ENCODE results near the gene HES5.
"Not testable (repeated sequence)": the region's sequence is repeated elsewhere in the genome, so short reads cannot be mapped to it uniquely, and the experiment has no call there.

Gene HES5

GRCh38 chr1:2561898-2562895 is 32.1 kb upstream of the HES5 start:
- no peak for FAIRE-seq
- DNase-seq (ENCODE audit: extremely low spot score, insufficient read length, low read depth) = no peak

DNA sequence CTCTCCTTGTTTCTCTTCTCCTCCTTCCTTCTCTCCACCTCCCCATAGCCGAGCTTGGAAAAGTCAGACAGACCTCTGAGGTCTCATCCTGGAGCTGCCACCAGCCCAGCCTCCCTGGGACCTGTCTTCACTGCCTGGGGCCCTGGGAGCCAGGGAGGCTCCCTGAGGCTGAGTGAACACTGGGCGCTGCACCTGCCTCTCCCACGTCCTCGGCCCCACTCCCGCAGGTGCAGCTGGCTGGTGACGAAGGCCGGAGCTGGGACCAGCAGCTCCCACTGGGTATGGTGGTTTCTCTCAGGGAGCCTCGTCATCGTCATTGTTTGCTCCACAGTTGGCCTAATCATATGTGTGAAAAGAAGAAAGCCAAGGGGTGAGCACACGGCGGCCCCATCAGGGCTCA is 31.4 kb upstream of the HES5 start:
- DNase-seq (ENCODE audit: extremely low spot score, insufficient read length, low read depth) = no peak
- no peak for FAIRE-seq

DNA sequence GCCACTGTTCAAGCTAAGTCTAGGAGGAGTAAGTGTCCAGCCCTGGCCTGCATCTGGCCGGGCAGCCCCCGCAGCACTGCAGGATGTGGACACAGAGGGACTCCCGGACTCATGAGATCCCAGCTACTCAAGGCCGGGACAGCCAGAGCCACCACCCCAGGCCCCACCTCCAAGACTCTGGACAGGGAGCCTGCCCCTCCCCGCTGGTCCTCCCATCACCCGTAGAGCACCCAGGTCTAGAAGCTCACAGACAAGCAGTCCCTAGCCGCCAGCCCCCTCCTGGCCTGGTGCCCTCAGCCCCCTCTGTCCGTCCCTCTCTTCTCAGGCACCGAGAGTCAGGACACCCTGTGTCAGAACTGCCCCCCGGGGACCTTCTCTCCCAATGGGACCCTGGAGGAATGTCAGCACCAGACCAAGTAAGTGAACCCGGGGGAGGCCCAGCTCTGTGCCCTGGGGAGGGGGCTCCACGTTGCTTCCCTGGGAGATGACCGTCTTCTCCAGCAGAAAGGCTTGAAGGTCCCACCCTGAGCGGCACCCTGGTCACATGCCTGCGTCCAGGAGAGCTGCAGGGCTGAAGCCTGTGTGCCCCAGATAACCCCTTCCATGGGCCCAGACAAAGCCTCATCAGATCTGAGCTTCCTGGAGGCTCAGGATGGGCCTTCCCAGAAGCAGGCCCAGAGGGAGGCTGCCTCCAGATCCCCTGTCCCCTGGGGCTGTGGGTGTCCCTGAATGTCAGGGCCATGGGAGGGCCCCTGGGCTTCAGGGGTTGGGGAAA is 30.4 kb upstream of the HES5 start:
- FAIRE-seq = no peak

GRCh38 chr1:2559509-2560298 is 29.6 kb upstream of the HES5 start:
- DNase-seq (ENCODE audit: extremely low spot score, insufficient read length, low read depth) (no peak), FAIRE-seq (no peak)

More for the DNA sequence above, 30.4 kb upstream of the HES5 start:
- no peak for DNase-seq (ENCODE audit: extremely low spot score, insufficient read length, low read depth)

- FAIRE-seq (no peak), DNase-seq (ENCODE audit: extremely low spot score, insufficient read length, low read depth) (no peak)
Measured at GRCh38 chr1:2558861-2559260, 28.8 kb upstream of the HES5 start.

DNA sequence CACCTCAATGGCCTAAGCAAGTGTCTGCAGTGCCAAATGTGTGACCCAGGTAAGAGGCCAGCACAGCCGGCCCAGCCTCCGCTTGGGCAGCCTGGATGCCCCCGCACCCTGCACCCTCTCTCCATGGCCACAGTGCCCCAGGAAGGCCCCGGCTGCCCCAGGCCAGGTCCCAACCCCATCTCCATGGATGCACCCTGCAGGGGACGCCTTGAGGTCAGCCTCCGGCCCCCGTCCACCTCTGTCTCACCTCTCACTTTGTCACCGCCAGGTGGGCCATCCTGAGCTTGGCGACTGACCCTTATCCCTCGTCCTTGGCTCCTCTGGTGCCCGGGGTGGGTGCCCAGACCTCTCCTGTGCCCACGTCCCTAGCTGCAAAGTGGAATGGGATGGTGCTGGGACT is 28.4 kb upstream of the HES5 start:
- DNase-seq (ENCODE audit: extremely low spot score, insufficient read length, low read depth) (no peak), FAIRE-seq (no peak)

DNA sequence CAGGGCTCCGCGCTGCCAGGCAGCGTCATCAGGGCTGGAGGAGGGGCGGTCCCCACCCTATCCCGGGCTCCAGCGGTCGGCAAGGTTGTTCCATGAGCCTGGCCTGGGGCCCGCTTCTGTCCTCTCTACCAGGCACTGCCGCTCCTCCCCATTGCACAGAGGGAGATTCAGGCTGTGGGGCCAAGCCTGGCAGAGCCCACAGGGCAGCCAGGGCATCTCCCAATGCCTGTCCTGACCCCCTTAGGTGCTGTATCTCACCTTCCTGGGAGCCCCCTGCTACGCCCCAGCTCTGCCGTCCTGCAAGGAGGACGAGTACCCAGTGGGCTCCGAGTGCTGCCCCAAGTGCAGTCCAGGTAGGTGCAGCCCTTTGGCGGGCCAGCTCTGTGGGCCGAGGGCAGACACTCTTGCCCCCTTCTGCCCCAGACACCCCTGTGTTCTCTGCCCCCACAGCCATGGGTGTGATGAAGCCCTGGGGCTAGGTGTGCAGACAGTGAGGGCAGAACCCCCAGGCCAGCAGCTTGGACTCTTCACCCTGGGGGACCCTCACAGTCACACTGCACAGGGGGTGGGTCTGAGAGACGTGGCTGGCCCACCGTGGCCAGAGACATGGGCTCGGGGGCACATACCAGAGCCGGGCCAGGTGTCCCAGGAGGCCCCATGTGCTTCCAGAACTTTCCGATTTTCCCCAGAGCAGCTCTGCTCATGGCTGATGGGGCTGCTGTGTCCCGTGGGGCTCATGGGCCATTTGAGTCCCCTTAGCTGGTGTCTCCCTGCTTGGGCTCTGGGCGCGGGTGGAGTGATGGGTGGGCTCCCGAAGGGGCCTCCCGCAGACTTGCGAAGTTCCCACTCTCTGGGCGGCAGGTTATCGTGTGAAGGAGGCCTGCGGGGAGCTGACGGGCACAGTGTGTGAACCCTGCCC is 27.7 kb upstream of the HES5 start:
- FAIRE-seq = no peak

DNA sequence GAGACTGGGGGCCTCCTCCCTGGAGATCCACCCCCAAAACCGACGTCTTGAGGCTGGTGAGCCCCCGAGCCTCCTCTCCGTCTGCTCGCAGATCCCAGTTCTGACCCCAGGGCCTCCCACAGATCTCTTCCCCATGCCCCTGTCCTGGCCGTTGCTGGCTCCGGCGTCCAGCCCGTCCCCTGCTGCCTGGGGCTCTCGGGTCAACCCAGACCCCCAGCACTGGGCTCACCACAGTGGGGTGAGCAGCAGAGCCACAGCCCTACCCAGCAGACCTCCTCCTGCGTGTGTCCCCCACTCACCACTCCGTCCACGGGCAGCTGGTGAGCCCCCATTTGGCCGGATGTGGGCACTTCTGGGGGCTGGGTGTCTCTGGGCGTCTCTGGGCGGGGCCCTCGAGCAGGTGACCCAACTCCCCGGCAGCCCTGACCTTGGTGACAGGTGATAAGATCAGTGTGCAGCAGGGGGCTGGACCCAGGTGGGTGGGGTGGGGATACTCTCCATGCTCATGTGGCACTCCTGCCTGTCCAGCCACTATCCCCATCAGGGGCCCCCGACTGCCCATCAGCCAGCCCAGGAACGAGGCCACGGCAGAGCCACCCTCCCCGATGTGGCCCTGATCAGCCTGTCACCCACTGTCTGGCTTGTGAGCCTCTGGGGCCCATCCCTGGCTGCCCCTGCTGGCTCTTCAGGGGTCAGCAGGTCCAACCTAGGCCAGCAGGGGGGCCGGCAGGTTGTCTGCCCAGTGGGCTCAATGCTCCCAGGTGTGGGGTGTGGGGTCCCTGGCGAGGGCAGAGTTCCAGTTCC is 26.8 kb upstream of the HES5 start:
- FAIRE-seq (no peak), DNase-seq (ENCODE audit: extremely low spot score, insufficient read length, low read depth) (no peak)

More for the DNA sequence above, 27.7 kb upstream of the HES5 start:
- DNase-seq (ENCODE audit: extremely low spot score, insufficient read length, low read depth) = no peak

DNA sequence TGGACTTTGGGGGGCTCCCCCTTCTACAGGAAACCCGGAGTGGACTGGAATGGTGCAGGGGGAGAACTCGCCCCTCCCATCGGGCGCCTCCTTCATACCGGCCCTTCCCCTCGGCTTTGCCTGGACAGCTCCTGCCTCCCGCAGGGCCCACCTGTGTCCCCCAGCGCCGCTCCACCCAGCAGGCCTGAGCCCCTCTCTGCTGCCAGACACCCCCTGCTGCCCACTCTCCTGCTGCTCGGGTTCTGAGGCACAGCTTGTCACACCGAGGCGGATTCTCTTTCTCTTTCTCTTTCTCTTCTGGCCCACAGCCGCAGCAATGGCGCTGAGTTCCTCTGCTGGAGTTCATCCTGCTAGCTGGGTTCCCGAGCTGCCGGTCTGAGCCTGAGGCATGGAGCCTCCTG is 26.2 kb upstream of the HES5 start, which contains the start of gene TNFRSF14:
Gene TNFRSF14 (plus strand): TSS at position 95 of the 401 bp plus-strand sequence. CDS start 294 bp downstream, at position 389.
- DNase-seq (ENCODE audit: extremely low spot score, insufficient read length, low read depth) = no peak
- peak; percentile 95 for FAIRE-seq

- FAIRE-seq (no peak), DNase-seq (ENCODE audit: extremely low spot score, insufficient read length, low read depth) (no peak)
Measured at GRCh38 chr1:2555634-2556276, 25.7 kb upstream of the HES5 start.

GRCh38 chr1:2554621-2555387 is 24.7 kb upstream of the HES5 start:
- no peak for DNase-seq (ENCODE audit: extremely low spot score, insufficient read length, low read depth)
- FAIRE-seq = peak; percentile 76

DNA sequence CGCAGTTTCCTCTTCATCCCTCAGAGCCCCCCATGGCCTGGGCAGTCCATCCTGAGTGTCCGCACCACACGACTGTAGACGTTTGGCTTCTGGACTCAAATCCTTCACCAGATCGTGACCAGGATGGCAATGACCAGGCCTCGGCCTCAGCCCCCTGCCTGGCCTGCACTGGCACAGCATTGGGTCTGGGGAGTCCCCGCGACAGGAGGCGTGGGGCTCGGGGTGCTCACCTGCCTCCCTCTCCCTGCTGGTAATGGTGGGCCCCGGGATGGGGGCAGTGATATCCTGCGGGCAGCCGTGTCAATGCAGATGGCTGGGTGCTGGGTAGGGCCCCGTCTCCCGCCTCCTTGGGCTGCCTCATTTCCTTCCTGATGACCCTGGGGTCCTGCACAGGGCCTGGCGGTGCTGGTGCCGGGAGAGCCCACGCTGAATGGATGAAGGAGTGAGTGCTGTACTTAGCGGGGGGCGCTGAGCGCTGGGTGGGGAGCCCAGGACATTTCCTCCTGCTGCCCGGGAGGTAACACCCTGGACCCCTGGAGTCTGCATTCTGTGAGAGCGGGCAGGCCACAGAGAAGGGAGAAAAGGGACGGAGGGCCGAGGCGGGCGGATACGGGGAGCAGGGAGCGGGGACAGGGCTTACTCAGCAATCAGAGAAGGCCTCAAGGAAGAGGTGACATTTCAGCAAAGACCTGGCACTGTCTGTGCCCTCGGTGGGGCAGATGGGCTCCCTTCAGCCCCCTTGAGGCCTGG is 24.0 kb upstream of the HES5 start:
- no peak for FAIRE-seq

GRCh38 chr1:2553076-2553475 is 23.0 kb upstream of the HES5 start:
- not testable (repeated sequence) for DNase-seq (ENCODE audit: extremely low spot score, insufficient read length, low read depth)
- FAIRE-seq = peak; percentile 71

More for the DNA sequence above, 24.0 kb upstream of the HES5 start:
- no peak for DNase-seq (ENCODE audit: extremely low spot score, insufficient read length, low read depth)

- no peak for FAIRE-seq
Measured at GRCh38 chr1:2552189-2552588, 22.1 kb upstream of the HES5 start.

DNA sequence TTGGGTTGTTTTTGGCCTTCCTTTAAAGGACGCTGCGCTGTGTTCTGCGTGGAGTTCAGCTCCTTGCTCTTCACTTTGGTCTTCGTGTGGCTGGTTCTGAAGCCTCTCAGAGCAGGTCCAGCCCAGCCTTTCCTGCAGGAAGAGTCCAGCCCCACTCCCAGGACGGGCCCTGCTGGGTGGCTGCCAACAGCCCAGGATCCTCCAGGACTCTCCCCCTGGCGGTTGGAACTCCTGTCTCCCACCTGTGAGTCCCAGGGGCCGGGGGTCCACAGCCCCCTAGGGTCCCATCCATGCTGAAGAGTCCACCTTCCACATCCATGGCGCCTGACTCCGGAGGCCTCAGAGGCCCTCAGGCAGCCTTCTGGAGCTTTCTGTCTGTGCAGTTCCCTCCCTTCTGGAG is 21.5 kb upstream of the HES5 start:
- not testable (repeated sequence) for DNase-seq (ENCODE audit: extremely low spot score, insufficient read length, low read depth); FAIRE-seq

More at GRCh38 chr1:2552189-2552588, 22.1 kb upstream of the HES5 start:
- no peak for DNase-seq (ENCODE audit: extremely low spot score, insufficient read length, low read depth)

DNA sequence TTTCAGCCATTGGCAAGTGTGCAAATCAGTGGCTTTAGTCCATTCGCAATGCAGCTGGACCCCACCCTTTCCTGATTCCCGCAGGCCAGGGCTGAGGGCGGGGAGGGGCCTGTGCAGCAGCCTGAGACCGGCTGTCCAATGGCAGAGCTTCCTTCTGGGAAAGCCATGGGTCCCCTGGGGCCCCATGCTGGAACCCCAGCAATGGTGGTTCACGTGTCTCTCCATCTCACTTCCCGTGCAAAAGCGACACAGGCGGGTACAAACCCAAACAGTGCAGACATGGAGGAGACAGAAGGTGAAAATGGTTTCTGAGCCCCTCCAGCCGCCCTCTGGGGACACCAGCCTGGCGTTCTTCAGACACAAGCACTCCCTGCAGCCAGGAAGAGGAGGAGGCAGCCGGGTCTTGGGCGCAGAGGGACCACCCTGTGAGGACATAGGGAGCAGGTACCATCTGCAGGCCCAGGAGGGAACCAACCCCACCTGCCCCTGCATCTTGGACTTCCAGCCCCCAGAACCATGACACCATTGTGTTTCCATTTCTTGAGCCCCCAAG is 20.3 kb upstream of the HES5 start:
- DNase-seq (ENCODE audit: extremely low spot score, insufficient read length, low read depth) = not testable (repeated sequence)
- FAIRE-seq = peak; percentile 100
